Gastroesophageal sphincter (tissue), 3 donors: Measurements from ENCODE around the gene AMBP.

Experiments
- EP300 ChIP-seq: sonication (generic); formaldehyde crosslinking; IDR thresholded peaks from one replicate; pipeline ENCODE4 v1.6.1; 2017; ENCODE audit warnings: antibody characterized with exemption, mild to moderate bottlenecking
- POLR2A ChIP-seq, 2 donors: fragments of 450-650 bp; IDR thresholded peaks; one replicate each; pipeline ENCODE4 v1.6.1; 2017; ENCODE audit warnings: antibody characterized with exemption in 2 of 2, mild to moderate bottlenecking in 2 of 2, moderate library complexity in 1 of 2
- TF ChIP-seq, protein P1 (sequence below), 4 experiments: fragments of 200-600 bp in 2 of 4; fragments of 450-650 bp in 2 of 4; sonication (generic) in 1 of 4; IDR thresholded peaks; one replicate each; pipeline ENCODE4 v1.5.1; 2017 to 2019; ENCODE audit warnings: antibody characterized with exemption in 4 of 4, mild to moderate bottlenecking in 2 of 4, moderate library complexity in 2 of 4

- TF ChIP-seq, protein P1, sequence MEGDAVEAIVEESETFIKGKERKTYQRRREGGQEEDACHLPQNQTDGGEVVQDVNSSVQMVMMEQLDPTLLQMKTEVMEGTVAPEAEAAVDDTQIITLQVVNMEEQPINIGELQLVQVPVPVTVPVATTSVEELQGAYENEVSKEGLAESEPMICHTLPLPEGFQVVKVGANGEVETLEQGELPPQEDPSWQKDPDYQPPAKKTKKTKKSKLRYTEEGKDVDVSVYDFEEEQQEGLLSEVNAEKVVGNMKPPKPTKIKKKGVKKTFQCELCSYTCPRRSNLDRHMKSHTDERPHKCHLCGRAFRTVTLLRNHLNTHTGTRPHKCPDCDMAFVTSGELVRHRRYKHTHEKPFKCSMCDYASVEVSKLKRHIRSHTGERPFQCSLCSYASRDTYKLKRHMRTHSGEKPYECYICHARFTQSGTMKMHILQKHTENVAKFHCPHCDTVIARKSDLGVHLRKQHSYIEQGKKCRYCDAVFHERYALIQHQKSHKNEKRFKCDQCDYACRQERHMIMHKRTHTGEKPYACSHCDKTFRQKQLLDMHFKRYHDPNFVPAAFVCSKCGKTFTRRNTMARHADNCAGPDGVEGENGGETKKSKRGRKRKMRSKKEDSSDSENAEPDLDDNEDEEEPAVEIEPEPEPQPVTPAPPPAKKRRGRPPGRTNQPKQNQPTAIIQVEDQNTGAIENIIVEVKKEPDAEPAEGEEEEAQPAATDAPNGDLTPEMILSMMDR (IDR thresholded peaks at IDR 0.05), result no peak
- no peak for TF ChIP-seq EP300
- TF ChIP-seq POLR2A (IDR thresholded peaks at IDR 0.05), result no peak
These were observed 16.1 kb downstream of the AMBP start for GRCh38 chr9:114061830-114062474.
